ENCODE data around the gene FSD1L.

Gene FSD1L

GRCh38 chr9:105436783-105437182, 11.1 kb upstream of the FSD1L start:
- DNase-seq: no peak

- DNase-seq: no peak
These were observed 10.1 kb upstream of the FSD1L start for GRCh38 chr9:105437704-105438103.

GRCh38 chr9:105438141-105438806, 9.6 kb upstream of the FSD1L start:
- DNase-seq: no peak

- DNase-seq: no peak
These were observed 8.4 kb upstream of the FSD1L start for GRCh38 chr9:105439428-105439827.

- no peak for DNase-seq
These were observed 6.1 kb upstream of the FSD1L start for GRCh38 chr9:105441616-105442160.

- no peak for DNase-seq
These were observed 4.7 kb upstream of the FSD1L start for GRCh38 chr9:105443121-105443520.

- no peak for DNase-seq
These were observed 3.7 kb upstream of the FSD1L start for GRCh38 chr9:105444130-105444529.

GRCh38 chr9:105445203-105445881, 2.5 kb upstream of the FSD1L start:
- DNase-seq: no peak

- DNase-seq: no peak
These were observed 434 bp upstream of the FSD1L start for GRCh38 chr9:105447386-105447813.

GRCh38 chr9:105449081-105449480, 1.2 kb downstream of the FSD1L start:
- no peak for DNase-seq

GRCh38 chr9:105452185-105452584, 4.4 kb downstream of the FSD1L start:
- DNase-seq: no peak

GRCh38 chr9:105455836-105456475, 8.1 kb downstream of the FSD1L start:
- DNase-seq: no peak

- no peak for DNase-seq
These were observed 9.9 kb downstream of the FSD1L start for GRCh38 chr9:105457560-105458294.

GRCh38 chr9:105458404-105458803, 10.6 kb downstream of the FSD1L start:
- DNase-seq: no peak

- no peak for DNase-seq
These were observed 11.5 kb downstream of the FSD1L start for GRCh38 chr9:105459336-105459735.

GRCh38 chr9:105466898-105467455, 19.1 kb downstream of the FSD1L start:
- no peak for DNase-seq

- no peak for DNase-seq
These were observed 21.0 kb downstream of the FSD1L start for GRCh38 chr9:105468875-105469274.

GRCh38 chr9:105473221-105473620, 25.4 kb downstream of the FSD1L start:
- DNase-seq: no peak

- peak in 1 of 2 experiments; percentile 22 for DNase-seq
These were observed 27.5 kb downstream of the FSD1L start for GRCh38 chr9:105475302-105475701.

GRCh38 chr9:105479846-105480245, 32.0 kb downstream of the FSD1L start:
- DNase-seq: no peak

- DNase-seq: no peak
These were observed 35.8 kb downstream of the FSD1L start for GRCh38 chr9:105483618-105484017.

GRCh38 chr9:105484226-105484625, 36.4 kb downstream of the FSD1L start:
- DNase-seq: no peak

- no peak for DNase-seq
These were observed 37.3 kb downstream of the FSD1L start for GRCh38 chr9:105485131-105485530.
